AG04449 (cell line): ENCODE results near the gene CGA.

Experiments
- CTCF ChIA-PET: fragments of 350-600 bp; formaldehyde crosslinking; extraction: SDS; loops from one replicate; lab custom pipeline; 2021; ENCODE audit warnings: antibody characterized with exemption; lab: Yijun Ruan, JAX
- POLR2A ChIA-PET: fragments of 400-600, 350-600 bp; formaldehyde crosslinking; extraction: SDS; loops from one replicate; lab custom pipeline; 2020; ENCODE audit warnings: antibody characterized with exemption, inconsistent platforms; lab: Yijun Ruan, JAX
- DNase-seq: peaks from one replicate; pipeline ENCODE4 v3.0.0-alpha.2; 2010; ENCODE audit warnings: low read depth, low spot score
- H3K4me3 ChIP-seq: 2 replicates; pipeline ENCODE4 v1.5.1; 2011; ENCODE audit warnings: low read depth, mild to moderate bottlenecking, control low read depth, low read length
- TF ChIP-seq, protein P1 (sequence below): IDR thresholded peaks from one replicate; pipeline ENCODE4 v1.5.1; 2011; ENCODE audit warnings: mild to moderate bottlenecking, moderate library complexity, low read length, control low read depth, inconsistent platforms; ENCODE audit not compliant: insufficient read depth; ENCODE audit errors: missing control alignments

The CGA gene

GRCh38 chr6:87082160-87082721 lies 12.7 kb downstream of the CGA start:
- no peak overlapping the region for H3K4me3 ChIP-seq
- DNase-seq = no peak
- CTCF ChIA-PET = interaction anchor here (0.7 to 1.5 kb wide), 2 partner anchors 7 to 13 kb away, joined by 3 to 4 read pairs; partner anchors contain the start of gene CGA
- POLR2A ChIA-PET = no interaction called here
- TF ChIP-seq, protein P1, sequence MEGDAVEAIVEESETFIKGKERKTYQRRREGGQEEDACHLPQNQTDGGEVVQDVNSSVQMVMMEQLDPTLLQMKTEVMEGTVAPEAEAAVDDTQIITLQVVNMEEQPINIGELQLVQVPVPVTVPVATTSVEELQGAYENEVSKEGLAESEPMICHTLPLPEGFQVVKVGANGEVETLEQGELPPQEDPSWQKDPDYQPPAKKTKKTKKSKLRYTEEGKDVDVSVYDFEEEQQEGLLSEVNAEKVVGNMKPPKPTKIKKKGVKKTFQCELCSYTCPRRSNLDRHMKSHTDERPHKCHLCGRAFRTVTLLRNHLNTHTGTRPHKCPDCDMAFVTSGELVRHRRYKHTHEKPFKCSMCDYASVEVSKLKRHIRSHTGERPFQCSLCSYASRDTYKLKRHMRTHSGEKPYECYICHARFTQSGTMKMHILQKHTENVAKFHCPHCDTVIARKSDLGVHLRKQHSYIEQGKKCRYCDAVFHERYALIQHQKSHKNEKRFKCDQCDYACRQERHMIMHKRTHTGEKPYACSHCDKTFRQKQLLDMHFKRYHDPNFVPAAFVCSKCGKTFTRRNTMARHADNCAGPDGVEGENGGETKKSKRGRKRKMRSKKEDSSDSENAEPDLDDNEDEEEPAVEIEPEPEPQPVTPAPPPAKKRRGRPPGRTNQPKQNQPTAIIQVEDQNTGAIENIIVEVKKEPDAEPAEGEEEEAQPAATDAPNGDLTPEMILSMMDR = no peak

DNA sequence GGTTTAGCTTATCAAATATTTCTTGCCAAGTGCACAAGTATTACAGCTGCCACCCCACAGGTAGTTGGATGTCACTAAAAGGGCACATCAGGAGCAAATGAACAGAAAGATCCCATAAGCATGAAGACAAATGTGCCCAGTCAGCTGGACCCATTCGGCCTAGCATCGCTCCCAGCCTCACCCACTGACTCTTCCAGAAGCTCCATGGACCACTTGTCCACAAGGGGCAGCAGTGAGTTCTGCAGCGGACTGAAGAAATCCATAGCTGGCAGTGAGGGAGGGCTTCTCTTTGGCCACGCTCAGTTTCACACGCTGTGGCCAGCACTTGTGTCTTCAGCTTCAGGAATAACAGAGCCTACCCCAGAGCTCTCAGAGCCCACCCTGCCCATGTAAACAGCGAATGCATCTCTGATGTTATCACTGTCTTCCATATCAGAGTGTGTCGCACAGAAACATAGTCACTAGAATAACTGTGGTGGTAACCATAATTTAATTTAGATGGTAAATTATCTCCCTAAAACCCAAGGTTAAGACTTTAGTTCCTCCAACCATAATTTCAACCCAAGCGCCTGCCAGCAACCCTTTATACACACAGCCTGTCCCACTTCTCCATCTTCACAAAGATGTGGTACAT lies 15.8 kb downstream of the CGA start:
- TF ChIP-seq, protein P1 = peak; percentile 85
- POLR2A ChIA-PET = no interaction called here
- CTCF ChIA-PET = interaction anchor here (0.6 to 4.7 kb wide), 18 partner anchors 8 to 329 kb away, joined by 3 to 59 read pairs (median 4); partner anchors contain the start of genes CFAP206 and CGA

GRCh38 chr6:87075168-87075567 lies 19.7 kb downstream of the CGA start:
- no peak for DNase-seq
- CTCF ChIA-PET = interaction anchor here (1.1 to 1.3 kb wide), 2 partner anchors 8 to 10 kb away, joined by 3 to 4 read pairs; no protein-coding TSS in a partner anchor
- no peak overlapping the region for H3K4me3 ChIP-seq
- TF ChIP-seq, protein P1 = no peak
- POLR2A ChIA-PET = no interaction called here

More for the DNA sequence above, 15.8 kb downstream of the CGA start:
- DNase-seq = no peak
- H3K4me3 ChIP-seq = no peak overlapping the region

GRCh38 chr6:87074101-87074621 lies 20.7 kb downstream of the CGA start:
- TF ChIP-seq, protein P1 = no peak
- DNase-seq = no peak
- ChIA-PET POLR2A (no interaction called here), CTCF (interaction anchor here (0.8 to 1.3 kb wide), 3 partner anchors 9 to 142 kb away, joined by 3 to 4 read pairs (median 3); no protein-coding TSS in a partner anchor)
- H3K4me3 ChIP-seq = no peak overlapping the region

DNA sequence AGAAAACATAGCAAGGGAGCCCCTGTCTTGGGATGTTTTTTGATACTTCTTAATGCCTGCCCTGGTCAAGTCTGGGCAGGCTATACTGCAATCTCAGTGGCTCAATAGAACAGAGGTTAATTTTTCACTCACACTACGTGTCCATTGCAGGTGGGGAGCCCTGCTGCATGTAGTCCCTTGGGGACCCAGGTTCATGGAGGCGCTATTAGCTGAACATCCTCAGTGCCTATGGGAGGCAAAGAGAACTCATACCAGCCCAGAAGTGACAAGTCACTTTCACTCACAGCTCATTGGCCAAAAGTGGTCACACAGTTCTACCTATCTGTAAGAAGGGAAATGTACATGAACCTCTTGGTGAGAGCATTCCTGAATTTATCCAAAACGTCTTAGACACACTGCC lies 23.2 kb downstream of the CGA start:
- H3K4me3 ChIP-seq = no peak overlapping the region
- POLR2A ChIA-PET = no interaction called here
- TF ChIP-seq, protein P1 = no peak
- CTCF ChIA-PET = interaction anchor here (1.4 kb wide), 1 partner anchor 9 kb away, joined by 4 read pairs; no protein-coding TSS in a partner anchor
- DNase-seq = no peak

DNA sequence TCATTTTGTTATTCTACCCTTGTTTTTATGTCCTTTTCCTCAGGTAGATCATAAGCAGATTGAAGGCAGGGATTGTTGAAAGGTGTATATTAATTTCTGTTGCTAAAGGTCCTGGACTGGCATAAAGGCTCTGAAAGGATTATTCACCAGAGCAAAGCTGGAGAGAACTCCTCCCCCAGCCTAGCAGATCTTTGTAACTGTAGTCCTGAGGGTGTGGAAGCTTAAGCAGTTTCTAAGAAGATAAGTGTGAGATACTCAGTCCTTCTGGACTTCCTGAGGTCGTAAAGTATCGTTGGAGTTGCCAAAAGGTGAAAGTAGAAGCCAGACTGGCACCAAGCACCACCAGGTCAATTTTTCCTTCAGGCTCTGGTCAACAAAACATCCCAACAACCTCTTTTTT lies 24.2 kb downstream of the CGA start:
- H3K4me3 ChIP-seq = no peak overlapping the region
- DNase-seq = no peak
- ChIA-PET POLR2A (no interaction called here), CTCF (interaction anchor here (6.7 kb wide), 1 partner anchor 8 kb away, joined by 59 read pairs; no protein-coding TSS in a partner anchor)
- TF ChIP-seq, protein P1 = no peak
